Measurements from ENCODE around the gene CLDN1.

The CLDN1 gene

DNA sequence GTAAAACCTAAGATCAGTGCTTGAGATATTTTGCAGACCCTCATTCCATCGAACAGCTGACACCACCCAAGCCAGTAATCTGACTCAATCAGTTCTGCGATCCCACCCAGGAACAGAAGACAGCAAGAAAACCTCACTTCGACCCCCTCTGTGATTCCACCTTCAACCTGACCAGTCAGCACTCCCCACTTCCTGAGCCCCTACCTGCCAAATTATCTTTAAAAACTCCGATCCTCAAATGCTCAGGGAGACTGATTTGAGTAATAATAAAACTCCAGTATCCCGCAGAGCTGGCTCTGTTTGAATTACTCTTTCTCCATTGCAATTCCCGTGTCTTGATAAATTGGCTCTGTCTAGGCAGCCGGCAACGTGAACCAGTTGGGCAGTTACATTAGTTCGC, 40.0 kb upstream of the CLDN1 start:
- no peak for TF ChIP-seq CTCF (conservative IDR thresholded peaks at IDR 0.05; ENCODE audit: low read depth, low read length)
- no peak for DNase-seq (ENCODE audit: low read depth)
- no peak overlapping the region for H3K4me3 ChIP-seq (ENCODE audit: low read depth, low read length)

DNA sequence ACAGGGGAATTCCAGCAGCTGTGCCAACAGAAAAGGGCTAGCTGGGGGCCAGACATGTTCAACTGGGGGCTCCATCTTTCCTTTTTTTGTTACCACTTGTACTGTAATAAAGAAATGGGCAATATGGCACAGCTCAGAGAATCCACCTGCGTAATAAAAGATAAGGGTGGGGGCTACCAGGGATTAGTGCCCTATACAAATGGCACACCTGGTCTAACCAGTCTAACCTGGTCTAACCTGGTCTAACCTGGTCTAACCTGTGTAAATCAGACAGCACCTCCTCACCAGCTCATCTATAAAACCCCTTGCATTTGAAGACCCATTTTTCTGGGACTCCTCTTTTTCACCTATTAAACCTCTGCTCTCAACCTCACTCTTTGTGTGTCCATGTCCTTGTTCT, 39.5 kb upstream of the CLDN1 start:
- no peak for DNase-seq (ENCODE audit: low read depth)
- no peak for TF ChIP-seq CTCF (conservative IDR thresholded peaks at IDR 0.05; ENCODE audit: low read depth, low read length)
- no peak overlapping the region for H3K4me3 ChIP-seq (ENCODE audit: low read depth, low read length)

- DNase-seq (ENCODE audit: low read depth): no peak
- no peak overlapping the region for H3K4me3 ChIP-seq (ENCODE audit: low read depth, low read length)
- TF ChIP-seq CTCF (conservative IDR thresholded peaks at IDR 0.05; ENCODE audit: low read depth, low read length): no peak
Observed at GRCh38 chr3:190360228-190360627, 38.0 kb upstream of the CLDN1 start.

DNA sequence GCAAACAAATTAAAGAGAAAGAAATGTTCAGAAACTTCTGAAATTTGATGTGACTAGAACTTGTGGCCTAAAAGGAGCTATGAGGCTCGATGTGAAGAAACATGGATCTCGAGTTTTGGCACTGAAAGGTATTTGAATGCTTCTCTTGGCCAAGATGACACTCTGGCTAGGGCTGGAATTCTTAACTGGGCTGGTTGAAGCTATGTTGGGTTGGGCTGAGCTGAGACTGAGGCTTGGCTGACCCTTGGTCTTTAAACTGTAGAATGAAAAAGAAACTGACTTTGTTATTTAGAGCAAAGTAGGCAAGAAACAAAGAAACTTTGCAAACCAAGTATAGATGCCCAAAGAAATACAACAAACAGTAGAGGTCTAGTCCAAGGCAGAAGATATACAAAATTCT, 37.6 kb upstream of the CLDN1 start:
- DNase-seq (ENCODE audit: low read depth): peak; percentile 12
- TF ChIP-seq CTCF (conservative IDR thresholded peaks at IDR 0.05; ENCODE audit: low read depth, low read length): no peak
- H3K4me3 ChIP-seq (ENCODE audit: low read depth, low read length): no peak overlapping the region

GRCh38 chr3:190357468-190357867, 35.2 kb upstream of the CLDN1 start:
- H3K4me3 ChIP-seq (ENCODE audit: low read depth, low read length): no peak overlapping the region
- no peak for DNase-seq (ENCODE audit: low read depth)
- TF ChIP-seq CTCF (conservative IDR thresholded peaks at IDR 0.05; ENCODE audit: low read depth, low read length): no peak

DNA sequence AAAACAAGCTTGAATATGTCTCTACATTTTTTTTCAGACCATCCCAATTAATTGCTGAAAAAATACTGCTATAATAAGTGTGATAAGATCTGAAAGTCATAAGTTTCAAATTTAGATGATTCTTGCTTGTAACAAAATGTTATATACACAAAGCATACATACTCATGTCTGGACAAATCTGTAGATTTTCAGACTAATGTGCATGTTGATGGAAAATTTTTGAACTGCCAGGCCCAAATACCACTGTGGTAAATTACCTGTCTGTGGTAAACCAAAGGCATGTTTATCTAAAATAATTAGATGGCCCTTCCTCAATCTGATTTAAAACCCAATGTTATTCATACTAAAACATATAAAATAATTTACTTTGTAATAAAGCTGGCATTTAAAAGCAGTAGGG, 34.0 kb upstream of the CLDN1 start:
- no peak for TF ChIP-seq CTCF (conservative IDR thresholded peaks at IDR 0.05; ENCODE audit: low read depth, low read length)
- H3K4me3 ChIP-seq (ENCODE audit: low read depth, low read length): no peak overlapping the region
- no peak for DNase-seq (ENCODE audit: low read depth)

GRCh38 chr3:190352861-190353457, 30.7 kb upstream of the CLDN1 start:
- DNase-seq (ENCODE audit: low read depth): no peak
- TF ChIP-seq CTCF (conservative IDR thresholded peaks at IDR 0.05; ENCODE audit: low read depth, low read length): no peak
- no peak overlapping the region for H3K4me3 ChIP-seq (ENCODE audit: low read depth, low read length)

All from choroid plexus epithelial cell (primary cell).